GM12872 (cell line): ENCODE measurements around the gene RFX4.

Experiments
- TF ChIP-seq, protein P1 (sequence below): IDR thresholded peaks from 3 replicates; pipeline ENCODE4 v1.5.1; 2011; ENCODE audit warnings: low read depth, mild to moderate bottlenecking, low read length, moderate library complexity; ENCODE audit not compliant: insufficient read depth

The RFX4 gene

DNA sequence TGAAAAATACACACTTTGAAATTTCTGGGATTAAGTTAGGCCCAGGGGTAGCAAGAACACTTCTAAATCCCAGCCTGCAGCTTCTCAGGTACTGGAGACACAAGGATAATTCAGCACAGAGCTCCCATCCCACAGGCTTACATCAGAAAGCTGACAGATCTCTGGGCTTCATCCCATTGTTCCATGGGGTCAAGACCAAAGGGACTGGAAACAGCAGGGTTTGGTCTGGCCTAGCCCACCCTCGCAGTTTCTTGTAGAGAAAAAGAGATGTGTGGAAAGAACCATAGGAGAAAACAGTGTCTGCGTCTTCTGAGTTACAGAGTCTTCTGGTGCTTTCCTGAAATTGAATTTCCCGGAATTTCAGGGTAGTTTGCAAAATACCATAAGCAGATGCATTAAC is 132.1 kb downstream of the RFX4 start:
- TF ChIP-seq, protein P1, sequence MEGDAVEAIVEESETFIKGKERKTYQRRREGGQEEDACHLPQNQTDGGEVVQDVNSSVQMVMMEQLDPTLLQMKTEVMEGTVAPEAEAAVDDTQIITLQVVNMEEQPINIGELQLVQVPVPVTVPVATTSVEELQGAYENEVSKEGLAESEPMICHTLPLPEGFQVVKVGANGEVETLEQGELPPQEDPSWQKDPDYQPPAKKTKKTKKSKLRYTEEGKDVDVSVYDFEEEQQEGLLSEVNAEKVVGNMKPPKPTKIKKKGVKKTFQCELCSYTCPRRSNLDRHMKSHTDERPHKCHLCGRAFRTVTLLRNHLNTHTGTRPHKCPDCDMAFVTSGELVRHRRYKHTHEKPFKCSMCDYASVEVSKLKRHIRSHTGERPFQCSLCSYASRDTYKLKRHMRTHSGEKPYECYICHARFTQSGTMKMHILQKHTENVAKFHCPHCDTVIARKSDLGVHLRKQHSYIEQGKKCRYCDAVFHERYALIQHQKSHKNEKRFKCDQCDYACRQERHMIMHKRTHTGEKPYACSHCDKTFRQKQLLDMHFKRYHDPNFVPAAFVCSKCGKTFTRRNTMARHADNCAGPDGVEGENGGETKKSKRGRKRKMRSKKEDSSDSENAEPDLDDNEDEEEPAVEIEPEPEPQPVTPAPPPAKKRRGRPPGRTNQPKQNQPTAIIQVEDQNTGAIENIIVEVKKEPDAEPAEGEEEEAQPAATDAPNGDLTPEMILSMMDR = no peak

DNA sequence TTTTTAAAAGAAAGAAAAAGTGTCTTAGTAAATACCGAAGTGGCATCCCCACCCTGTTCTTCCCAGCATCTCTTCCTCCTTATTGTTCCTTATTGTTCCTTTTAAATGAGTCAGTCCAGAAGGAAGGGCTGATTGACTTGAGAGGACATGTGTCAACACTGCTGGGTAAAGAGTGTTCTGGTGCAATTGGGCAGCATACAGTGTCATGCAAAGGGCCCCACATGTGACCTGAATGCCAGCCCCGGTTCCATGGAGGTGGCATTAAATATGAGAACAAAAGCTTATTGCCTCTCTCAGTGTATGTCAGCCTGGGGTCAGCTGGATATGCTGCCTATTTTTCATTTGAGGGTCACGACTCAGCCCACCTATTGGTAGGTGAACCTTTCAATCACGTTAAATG is 132.8 kb downstream of the RFX4 start:
- TF ChIP-seq, protein P1 = no peak

DNA sequence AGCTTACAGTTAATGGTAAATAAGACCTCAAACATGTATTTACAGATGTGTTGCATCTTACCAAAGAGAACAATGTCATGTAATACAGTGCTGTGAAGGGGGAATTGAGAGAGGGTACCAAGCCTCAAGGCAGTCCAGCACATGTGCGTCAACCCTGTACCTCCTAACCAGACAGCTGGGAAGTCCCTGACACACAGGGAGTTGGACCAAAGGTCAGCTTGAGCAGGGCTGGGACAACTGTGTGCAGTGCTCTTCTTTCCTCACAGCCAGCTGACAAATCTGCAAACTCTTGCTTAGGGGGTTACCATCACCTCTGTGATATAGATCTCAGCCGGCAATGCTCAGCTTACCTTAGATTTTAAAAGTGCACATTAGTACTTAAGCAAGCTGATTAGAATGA is 134.9 kb downstream of the RFX4 start:
- TF ChIP-seq, protein P1 = no peak

DNA sequence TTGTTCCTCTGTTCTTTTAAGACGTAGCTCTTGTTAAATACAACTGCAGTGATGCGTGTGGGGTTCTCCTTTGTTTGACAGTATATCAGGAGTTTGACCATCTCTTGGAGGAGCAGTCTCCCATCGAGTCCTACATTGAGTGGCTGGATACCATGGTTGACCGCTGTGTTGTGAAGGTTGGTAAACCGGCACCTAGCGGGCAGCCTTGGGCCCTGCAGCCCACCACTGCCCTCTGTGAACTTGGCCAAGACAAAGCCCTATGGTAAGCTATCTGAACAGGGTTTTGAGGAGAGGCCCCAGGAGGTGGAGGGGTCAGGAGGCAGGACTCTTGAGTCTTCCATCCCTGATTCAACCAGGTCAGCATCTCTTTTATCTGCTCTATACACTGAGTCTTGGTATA is 137.1 kb downstream of the RFX4 start:
- TF ChIP-seq, protein P1 = no peak

DNA sequence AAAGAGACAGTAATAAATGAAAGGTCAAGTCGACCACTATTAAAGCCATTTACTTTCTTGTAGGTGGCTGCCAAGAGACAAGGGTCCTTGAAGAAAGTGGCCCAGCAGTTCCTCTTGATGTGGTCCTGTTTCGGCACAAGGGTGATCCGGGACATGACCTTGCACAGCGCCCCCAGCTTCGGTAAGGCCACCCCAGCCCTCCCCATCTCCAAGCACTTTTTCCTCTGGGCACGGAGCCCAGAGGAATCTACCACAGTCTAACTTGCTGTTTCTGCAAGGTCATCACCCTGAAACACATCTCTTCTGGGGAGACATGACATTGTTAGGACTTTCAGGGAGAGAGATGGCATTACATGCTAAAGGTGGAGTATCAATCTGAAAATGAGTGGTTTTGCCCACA is 137.9 kb downstream of the RFX4 start:
- TF ChIP-seq, protein P1 = no peak

DNA sequence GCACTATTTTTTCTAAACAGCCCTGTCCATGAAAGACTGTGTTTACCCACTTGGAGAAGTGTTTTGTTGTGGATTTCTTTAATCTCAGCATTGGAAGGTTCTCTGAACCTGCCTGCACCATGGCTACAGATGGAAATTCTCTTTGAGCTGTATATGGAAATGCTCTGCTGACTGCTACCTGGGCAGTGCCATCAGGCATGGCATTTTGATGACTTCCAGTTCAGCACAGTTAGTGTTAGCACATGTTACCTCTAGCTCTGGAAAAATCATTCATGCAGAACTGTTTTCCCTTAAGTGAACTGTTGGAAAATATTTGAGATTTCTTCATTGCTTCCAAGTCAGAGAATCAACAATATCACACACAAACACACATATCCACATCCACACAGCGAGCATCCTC is 139.1 kb downstream of the RFX4 start:
- TF ChIP-seq, protein P1 = no peak

DNA sequence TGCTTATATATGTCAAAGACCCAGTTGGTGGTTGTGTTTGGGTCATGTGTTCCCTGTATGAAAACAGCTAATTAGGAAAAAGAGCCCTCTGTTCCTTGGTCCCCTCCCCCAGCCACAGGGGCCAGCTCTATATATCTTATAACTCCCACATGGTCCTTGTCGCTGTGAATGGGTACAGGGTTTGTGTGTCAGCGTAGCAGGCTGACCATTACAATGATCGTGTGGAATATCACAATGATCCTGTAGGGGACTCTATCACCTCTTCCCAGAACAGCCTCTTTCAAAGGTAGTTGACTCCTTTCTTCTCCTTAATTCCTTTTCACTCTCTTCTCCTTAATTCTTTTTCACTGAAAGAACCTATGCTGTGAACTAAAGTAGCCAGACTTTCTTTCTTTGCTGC is 140.0 kb downstream of the RFX4 start:
- TF ChIP-seq, protein P1 = peak; percentile 17; the same call in 1 of the 3 replicates

DNA sequence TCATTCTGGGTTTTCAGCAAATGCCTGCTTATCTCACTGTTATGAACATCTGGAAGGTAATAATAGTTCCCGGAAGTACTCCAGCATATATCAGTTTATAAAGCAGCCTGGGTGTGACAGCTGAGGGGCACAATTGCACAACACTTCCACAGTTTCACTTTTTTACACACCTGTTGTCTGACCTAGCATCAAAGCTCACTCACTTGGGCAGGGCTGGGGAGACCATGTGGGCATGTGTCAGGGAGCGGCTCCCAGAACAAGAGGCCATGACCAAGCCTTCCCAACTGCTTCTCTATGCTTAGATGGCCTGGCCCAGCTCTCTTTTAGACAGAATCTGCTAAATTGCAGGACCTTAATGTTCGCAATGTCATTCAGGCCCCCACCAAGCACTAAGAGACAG is 140.6 kb downstream of the RFX4 start:
- TF ChIP-seq, protein P1 = no peak
